Thyroid gland (tissue), 4 donors: Measurements from ENCODE around the gene OSTN. TPM values are rescaled to one million over a fixed set of nuclear protein-coding genes. Genes with fewer than 3 reads are reported as not detected.

Experiments
- DNase-seq, 2 donors: peaks; one replicate each; pipeline ENCODE4 v3.0.0-alpha.2; 2019
- H3K27ac ChIP-seq, 3 donors: fragments of 200-600 bp; sonication (generic); 1 replicate in 2 of 3; 2 replicates in 1 of 3; pipeline ENCODE4 v1.5.1; 2016 to 2019; ENCODE audit warnings: mild to moderate bottlenecking in 1 of 3, moderate library complexity in 1 of 3
- H3K27me3 ChIP-seq: fragments of 200-600 bp; sonication (generic); one replicate; pipeline ENCODE4 v1.5.1; 2019
- H3K36me3 ChIP-seq, 2 donors: fragments of 200-600 bp; sonication (generic); one replicate each; pipeline ENCODE4 v1.5.1; 2016 to 2019
- H3K4me1 ChIP-seq, 2 donors: fragments of 200-600 bp; sonication (generic); one replicate each; pipeline ENCODE4 v1.5.1; 2017 to 2019
- H3K4me3 ChIP-seq, 3 donors: fragments of 200-600 bp; sonication (generic); replicated peaks in 1 of 3; 1 replicate in 2 of 3; 2 replicates in 1 of 3; pipeline ENCODE4 v1.5.1; 2016; ENCODE audit warnings: mild to moderate bottlenecking in 1 of 3
- H3K9me3 ChIP-seq: fragments of 200-600 bp; sonication (generic); one replicate; pipeline ENCODE4 v1.5.1; 2017
- POLR2A ChIP-seq, 2 donors: fragments of 450-650 bp; IDR thresholded peaks; one replicate each; pipeline ENCODE4 v1.6.1; 2017; ENCODE audit warnings: antibody characterized with exemption in 2 of 2, mild to moderate bottlenecking in 2 of 2, moderate library complexity in 1 of 2
- WGBS, 2 donors: methylation state at CpG; one replicate each; pipeline ENCODE4 v1.1.5; 2017; 5-methylcytosine and 5-hydroxymethylcytosine counted together
- intact Hi-C: fragments of 100-400 bp; cut with DNase I; formaldehyde crosslinking; loops from one replicate; pipeline ENCODE4 v1.15.1; 2023
- total RNA-seq, 4 donors: library from RNA; depleted of rRNA; stranded (reverse); fragments of >200 nt; gene quantifications; one replicate each; pipeline ENCODE4 v1.2.3, GENCODE V29; 2016
- TF ChIP-seq, protein P1 (sequence below), 6 experiments: fragments of 200-600 bp in 3 of 6; fragments of 450-650 bp in 3 of 6; sonication (generic) in 3 of 6; IDR thresholded peaks; one replicate each; pipeline ENCODE4 v1.5.1; 2016 to 2019; ENCODE audit warnings: antibody characterized with exemption in 6 of 6, mild to moderate bottlenecking in 2 of 6, inconsistent platforms in 1 of 6, moderate library complexity in 1 of 6

The OSTN gene
- total RNA-seq, 4 donors from 2014 or later: not detected

- H3K36me3 ChIP-seq: no peaks in the 10 kb centered on the region
- H3K27ac ChIP-seq: no peak overlapping the region
- TF ChIP-seq, protein P1, sequence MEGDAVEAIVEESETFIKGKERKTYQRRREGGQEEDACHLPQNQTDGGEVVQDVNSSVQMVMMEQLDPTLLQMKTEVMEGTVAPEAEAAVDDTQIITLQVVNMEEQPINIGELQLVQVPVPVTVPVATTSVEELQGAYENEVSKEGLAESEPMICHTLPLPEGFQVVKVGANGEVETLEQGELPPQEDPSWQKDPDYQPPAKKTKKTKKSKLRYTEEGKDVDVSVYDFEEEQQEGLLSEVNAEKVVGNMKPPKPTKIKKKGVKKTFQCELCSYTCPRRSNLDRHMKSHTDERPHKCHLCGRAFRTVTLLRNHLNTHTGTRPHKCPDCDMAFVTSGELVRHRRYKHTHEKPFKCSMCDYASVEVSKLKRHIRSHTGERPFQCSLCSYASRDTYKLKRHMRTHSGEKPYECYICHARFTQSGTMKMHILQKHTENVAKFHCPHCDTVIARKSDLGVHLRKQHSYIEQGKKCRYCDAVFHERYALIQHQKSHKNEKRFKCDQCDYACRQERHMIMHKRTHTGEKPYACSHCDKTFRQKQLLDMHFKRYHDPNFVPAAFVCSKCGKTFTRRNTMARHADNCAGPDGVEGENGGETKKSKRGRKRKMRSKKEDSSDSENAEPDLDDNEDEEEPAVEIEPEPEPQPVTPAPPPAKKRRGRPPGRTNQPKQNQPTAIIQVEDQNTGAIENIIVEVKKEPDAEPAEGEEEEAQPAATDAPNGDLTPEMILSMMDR (IDR thresholded peaks at IDR 0.05): no peak
- no peak for TF ChIP-seq POLR2A (IDR thresholded peaks at IDR 0.05)
- intact Hi-C loops: no loop called here
- H3K27me3 ChIP-seq: no peaks in the 10 kb centered on the region
- H3K4me3 ChIP-seq: no peak overlapping the region
- H3K4me1 ChIP-seq: no peaks in the 10 kb centered on the region
- 100% methylated on average over 1 of the region's 1 CpG for WGBS, 2 donors
- no peak for DNase-seq
- no peaks in the 10 kb centered on the region for H3K9me3 ChIP-seq
These were observed 22.6 kb downstream of the OSTN start for GRCh38 chr3:191221638-191222037.

- DNase-seq: no peak
- no peaks in the 10 kb centered on the region for H3K36me3 ChIP-seq
- H3K4me3 ChIP-seq: no peak overlapping the region
- H3K27ac ChIP-seq: no peak overlapping the region
- H3K9me3 ChIP-seq: no peaks in the 10 kb centered on the region
- WGBS, 2 donors: 70 to 74% methylated on average over 5 of the region's 5 CpGs
- TF ChIP-seq, protein P1 (IDR thresholded peaks at IDR 0.05): no peak
- no peak for TF ChIP-seq POLR2A (IDR thresholded peaks at IDR 0.05)
- H3K27me3 ChIP-seq: no peaks in the 10 kb centered on the region
- intact Hi-C loops: no loop called here
- no peaks in the 10 kb centered on the region for H3K4me1 ChIP-seq
These were observed 28.5 kb downstream of the OSTN start for GRCh38 chr3:191227541-191227940.

GRCh38 chr3:191234216-191234615 lies 35.2 kb downstream of the OSTN start:
- Histone ChIP-seq H3K27ac (no peak overlapping the region), H3K4me3 (no peak overlapping the region), H3K27me3 (no peaks in the 10 kb centered on the region), H3K9me3 (no peaks in the 10 kb centered on the region), H3K4me1 (no peaks in the 10 kb centered on the region), H3K36me3 (no peaks in the 10 kb centered on the region)
- DNase-seq: no peak
- intact Hi-C loops: no loop called here
- WGBS, 2 donors: 94 to 95% methylated on average over 9 of the region's 9 CpGs
- no peak for TF ChIP-seq POLR2A (IDR thresholded peaks at IDR 0.05)
- TF ChIP-seq, protein P1 (IDR thresholded peaks at IDR 0.05): no peak

DNA sequence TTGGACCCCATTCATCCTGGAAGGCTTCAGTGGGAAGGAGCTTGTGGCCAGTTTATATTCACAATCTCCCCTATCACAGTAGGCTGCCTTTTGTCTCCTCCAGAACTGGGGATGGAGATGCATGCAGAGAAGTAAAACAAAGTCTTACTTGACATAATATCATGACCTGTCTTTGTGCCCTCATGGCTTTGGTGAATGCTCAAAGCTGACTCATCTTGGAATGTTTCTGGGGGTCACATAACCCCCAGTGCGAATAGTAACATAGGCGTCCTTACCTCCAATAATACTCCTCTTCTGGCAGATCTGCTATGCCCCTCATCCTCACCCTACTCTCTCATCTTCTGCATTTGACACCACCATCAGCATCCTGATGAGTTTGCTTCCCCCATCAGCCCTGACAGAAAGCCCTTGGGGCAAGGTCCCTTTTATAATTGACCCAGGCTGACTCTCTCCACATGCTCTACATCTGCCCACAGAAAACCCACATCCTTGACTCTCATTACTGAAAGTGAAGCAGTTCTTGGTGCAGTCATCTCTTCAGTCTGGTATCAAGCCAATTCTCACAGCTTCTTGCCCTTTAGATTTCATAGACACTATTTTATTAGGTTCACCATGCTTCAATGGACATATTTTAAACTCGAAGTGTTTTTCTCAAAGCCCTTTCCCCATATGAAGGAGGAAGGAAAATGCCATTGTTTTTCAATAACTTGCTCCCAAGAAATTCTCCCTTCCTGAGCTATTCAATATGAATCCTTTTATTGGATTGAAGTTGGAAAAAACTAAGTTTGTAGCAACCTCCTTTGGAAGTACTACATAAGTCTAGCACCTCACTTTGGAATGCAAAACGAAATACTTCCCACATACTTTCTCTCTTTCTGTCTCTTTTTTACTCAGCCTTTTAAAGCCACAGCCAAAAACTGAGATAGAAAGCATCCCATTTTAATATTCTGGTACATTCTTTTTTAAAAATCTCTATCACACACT lies 36.6 kb downstream of the OSTN start:
- no peaks in the 10 kb centered on the region for H3K9me3 ChIP-seq
- H3K27me3 ChIP-seq: no peaks in the 10 kb centered on the region
- no peak for TF ChIP-seq POLR2A (IDR thresholded peaks at IDR 0.05)
- TF ChIP-seq, protein P1 (IDR thresholded peaks at IDR 0.05): no peak
- H3K4me3 ChIP-seq: no peak overlapping the region
- DNase-seq: no peak
- H3K27ac ChIP-seq: no peak overlapping the region
- H3K36me3 ChIP-seq: no peaks in the 10 kb centered on the region
- 69 to 71% methylated on average over 4 of the region's 4 CpGs for WGBS, 2 donors
- intact Hi-C loops: no loop called here
- no peaks in the 10 kb centered on the region for H3K4me1 ChIP-seq

DNA sequence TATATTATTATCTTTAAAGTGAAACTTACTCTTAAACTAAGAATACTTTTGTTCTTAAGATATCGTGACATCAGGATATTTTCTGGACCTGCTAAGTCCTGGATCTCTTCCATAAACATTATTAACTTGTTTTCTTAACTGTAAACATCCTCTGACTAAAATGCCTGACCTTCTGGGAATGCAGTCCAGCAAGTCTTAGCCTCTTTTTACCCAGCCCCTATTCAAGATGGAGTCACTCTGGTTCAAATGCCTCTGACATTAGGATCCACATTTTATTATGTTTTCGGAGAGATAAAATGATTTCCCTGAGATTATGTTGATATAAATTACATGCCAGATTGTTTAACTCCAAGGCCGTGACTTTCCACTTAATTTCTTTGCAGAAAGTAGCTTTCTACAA lies 37.6 kb downstream of the OSTN start:
- no peak for TF ChIP-seq POLR2A (IDR thresholded peaks at IDR 0.05)
- TF ChIP-seq, protein P1 (IDR thresholded peaks at IDR 0.05): no peak
- WGBS, 2 donors: 75 to 87% methylated on average over 3 of the region's 3 CpGs

More for the DNA sequence above, 37.6 kb downstream of the OSTN start:
- no peaks in the 10 kb centered on the region for H3K9me3 ChIP-seq
- no peak for DNase-seq
- H3K4me1 ChIP-seq: no peaks in the 10 kb centered on the region
- H3K36me3 ChIP-seq: no peaks in the 10 kb centered on the region
- H3K4me3 ChIP-seq: no peak overlapping the region
- no peaks in the 10 kb centered on the region for H3K27me3 ChIP-seq
- H3K27ac ChIP-seq: no peak overlapping the region
- intact Hi-C loops: no loop called here
